DMS153 (cell line): Measurements from ENCODE around the gene AMT.

Source experiments
- DNase-seq: peaks from one replicate; lab custom pipeline; 2025; lab: John Stamatoyannopoulos, UW

The AMT gene

GRCh38 chr3:49422379-49423248 lies at the start of gene AMT:
AMT (minus strand) TSS chr3:49422473; CDS start chr3:49422450, 23 bp downstream.
- DNase-seq = no peak

GRCh38 chr3:49470714-49471420 lies 48.6 kb upstream of the AMT start:
- no peak for DNase-seq

- DNase-seq = peak; percentile 80
Observed at GRCh38 chr3:49469936-49470713, 47.9 kb upstream of the AMT start, which contains the start of gene DAG1. DAG1 (plus strand) TSS chr3:49470267; CDS start chr3:49510535, 40,268 bp downstream.

- no peak for DNase-seq
Observed at GRCh38 chr3:49469037-49469935, 47.0 kb upstream of the AMT start.

- no peak for DNase-seq
Observed at GRCh38 chr3:49466085-49466484, 43.8 kb upstream of the AMT start.

GRCh38 chr3:49465270-49466034 lies 43.2 kb upstream of the AMT start:
- no peak for DNase-seq

- DNase-seq = no peak
Observed at GRCh38 chr3:49462222-49462621, 39.9 kb upstream of the AMT start.

- DNase-seq = no peak
Observed at GRCh38 chr3:49461443-49462171, 39.3 kb upstream of the AMT start.

GRCh38 chr3:49460956-49461355 lies 38.7 kb upstream of the AMT start:
- DNase-seq = no peak

GRCh38 chr3:49460188-49460890 lies 38.1 kb upstream of the AMT start:
- DNase-seq = no peak

- DNase-seq = no peak
Observed at GRCh38 chr3:49456466-49456865, 34.2 kb upstream of the AMT start.

GRCh38 chr3:49454898-49455681 lies 32.8 kb upstream of the AMT start:
- DNase-seq = no peak

- DNase-seq = no peak
Observed at GRCh38 chr3:49454458-49454857, 32.2 kb upstream of the AMT start.

GRCh38 chr3:49453621-49454020 lies 31.3 kb upstream of the AMT start:
- DNase-seq = no peak

GRCh38 chr3:49445391-49445790 lies 23.1 kb upstream of the AMT start:
- DNase-seq = no peak

GRCh38 chr3:49434731-49435130 lies 12.5 kb upstream of the AMT start:
- no peak for DNase-seq

GRCh38 chr3:49428752-49429080 lies 6.4 kb upstream of the AMT start:
- DNase-seq = no peak

- no peak for DNase-seq
Observed at GRCh38 chr3:49427586-49427985, 5.3 kb upstream of the AMT start.

- DNase-seq = no peak
Observed at GRCh38 chr3:49424816-49425215, 2.5 kb upstream of the AMT start.
